GM19099 (cell line): ENCODE data around the gene FXN.

Experiments used
- POLR2A ChIP-seq: IDR thresholded peaks from 3 replicates; pipeline ENCODE4 v1.6.1; 2011; ENCODE audit warnings: low read depth; ENCODE audit not compliant: insufficient read length; ENCODE audit errors: extremely low read depth

The FXN gene

DNA sequence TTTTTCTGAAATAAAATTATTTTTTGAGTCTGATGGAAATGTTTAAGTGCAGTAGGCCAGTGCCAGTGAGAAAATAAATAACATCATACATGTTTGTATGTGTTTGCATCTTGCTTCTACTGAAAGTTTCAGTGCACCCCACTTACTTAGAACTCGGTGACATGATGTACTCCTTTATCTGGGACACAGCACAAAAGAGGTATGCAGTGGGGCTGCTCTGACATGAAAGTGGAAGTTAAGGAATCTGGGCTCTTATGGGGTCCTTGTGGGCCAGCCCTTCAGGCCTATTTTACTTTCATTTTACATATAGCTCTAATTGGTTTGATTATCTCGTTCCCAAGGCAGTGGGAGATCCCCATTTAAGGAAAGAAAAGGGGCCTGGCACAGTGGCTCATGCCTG is 39.2 kb downstream of the FXN start:
- no peak for TF ChIP-seq POLR2A

DNA sequence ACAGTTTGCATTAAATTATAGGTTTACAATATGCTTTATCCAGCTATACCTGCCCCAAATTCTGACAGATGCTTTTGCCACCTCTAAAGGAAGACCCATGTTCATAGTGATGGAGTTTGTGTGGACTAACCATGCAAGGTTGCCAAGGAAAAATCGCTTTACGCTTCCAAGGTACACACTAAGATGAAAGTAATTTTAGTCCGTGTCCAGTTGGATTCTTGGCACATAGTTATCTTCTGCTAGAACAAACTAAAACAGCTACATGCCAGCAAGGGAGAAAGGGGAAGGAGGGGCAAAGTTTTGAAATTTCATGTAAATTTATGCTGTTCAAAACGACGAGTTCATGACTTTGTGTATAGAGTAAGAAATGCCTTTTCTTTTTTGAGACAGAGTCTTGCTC is 41.0 kb downstream of the FXN start:
- TF ChIP-seq POLR2A = no peak

DNA sequence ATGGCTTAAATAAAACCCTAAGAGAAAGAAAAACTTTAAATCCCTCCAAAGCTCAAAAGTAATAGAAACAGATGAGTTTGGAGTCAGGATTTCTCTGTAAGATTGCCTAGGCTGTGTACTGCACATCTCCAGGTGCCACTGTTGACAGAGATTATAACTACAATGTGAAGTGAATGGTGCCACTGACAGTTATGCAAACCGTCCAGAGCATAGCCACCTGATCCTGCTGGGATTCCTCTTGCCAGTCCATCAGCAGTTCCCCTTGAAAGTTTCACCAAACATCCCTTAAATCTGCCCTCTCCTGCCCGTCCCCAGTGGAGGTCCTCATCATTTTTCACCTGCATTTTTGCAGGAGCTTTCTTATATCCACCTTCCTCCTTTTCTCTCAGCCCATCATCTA is 42.5 kb downstream of the FXN start:
- no peak for TF ChIP-seq POLR2A

DNA sequence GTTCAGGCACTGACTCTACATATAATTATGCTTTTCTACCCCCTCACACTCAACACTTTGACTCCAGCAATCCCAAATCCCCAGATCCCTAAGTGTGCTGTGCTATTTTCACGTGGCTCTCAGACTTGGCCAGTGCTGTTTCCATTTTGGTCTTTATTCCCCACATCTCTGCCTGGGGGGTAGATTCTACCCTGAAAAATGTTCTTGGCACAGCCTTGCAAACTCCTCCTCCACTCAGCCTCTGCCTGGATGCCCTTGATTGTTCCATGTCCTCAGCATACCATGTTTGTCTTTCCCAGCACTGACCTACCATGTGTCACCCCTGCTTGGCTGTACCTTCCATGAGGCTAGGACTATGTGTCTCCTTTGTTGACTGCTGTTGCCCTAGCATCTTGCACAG is 43.0 kb downstream of the FXN start:
- no peak for TF ChIP-seq POLR2A

DNA sequence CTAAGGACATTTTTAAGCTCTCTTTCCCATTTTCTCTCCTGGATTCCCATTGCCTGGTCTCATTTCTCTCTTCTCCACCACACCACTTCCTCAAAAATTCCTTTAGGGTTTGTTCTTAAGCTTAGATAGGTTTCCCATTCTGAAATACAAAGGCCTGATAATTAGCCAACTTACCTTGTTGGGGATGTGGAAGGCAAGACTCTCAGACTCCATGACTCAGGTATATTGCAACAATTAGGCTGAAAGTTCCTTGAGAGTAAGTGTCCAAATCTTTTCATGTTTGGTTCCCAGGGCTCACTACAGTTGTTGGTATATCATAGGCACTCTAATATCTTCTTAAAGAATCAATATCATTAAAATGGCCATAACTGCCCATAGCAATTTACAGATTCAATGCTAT is 43.6 kb downstream of the FXN start:
- TF ChIP-seq POLR2A = no peak

DNA sequence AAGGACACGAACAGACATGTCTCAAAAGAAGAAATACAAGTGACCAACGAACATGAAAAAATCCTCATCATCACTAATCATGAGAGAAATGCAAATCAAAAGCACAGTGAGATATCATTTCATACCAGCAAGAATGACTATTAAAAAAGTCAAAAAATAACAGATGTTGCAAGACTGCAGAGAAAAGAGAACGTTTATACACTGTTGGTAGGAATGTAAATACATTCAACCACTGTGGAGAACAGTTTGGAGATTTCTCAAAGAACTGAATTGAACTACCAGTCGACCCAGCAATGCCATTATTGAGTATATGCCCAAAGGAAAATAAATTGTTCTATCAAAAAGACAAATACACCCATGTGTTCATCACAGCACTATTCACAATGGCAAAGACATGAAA is 45.7 kb downstream of the FXN start:
- no peak for TF ChIP-seq POLR2A

DNA sequence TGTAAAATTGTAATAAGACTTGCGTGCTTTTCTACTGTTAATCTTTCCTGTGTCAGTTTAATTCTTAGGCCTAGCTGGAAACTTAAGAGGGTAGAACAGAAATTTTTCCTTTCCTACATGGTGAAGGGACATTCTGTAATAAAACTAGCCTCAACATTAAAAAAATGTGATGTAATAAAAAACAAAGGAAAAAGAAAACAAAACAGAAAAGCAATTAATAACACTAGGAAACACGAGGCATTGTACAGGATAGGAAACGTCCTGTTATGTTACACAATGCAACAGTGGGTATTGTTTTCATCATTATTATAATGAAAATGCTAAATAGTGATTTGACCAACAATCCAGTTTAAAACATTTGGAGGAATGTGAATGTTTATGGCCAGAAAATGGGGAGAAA is 47.8 kb downstream of the FXN start:
- TF ChIP-seq POLR2A = no peak

DNA sequence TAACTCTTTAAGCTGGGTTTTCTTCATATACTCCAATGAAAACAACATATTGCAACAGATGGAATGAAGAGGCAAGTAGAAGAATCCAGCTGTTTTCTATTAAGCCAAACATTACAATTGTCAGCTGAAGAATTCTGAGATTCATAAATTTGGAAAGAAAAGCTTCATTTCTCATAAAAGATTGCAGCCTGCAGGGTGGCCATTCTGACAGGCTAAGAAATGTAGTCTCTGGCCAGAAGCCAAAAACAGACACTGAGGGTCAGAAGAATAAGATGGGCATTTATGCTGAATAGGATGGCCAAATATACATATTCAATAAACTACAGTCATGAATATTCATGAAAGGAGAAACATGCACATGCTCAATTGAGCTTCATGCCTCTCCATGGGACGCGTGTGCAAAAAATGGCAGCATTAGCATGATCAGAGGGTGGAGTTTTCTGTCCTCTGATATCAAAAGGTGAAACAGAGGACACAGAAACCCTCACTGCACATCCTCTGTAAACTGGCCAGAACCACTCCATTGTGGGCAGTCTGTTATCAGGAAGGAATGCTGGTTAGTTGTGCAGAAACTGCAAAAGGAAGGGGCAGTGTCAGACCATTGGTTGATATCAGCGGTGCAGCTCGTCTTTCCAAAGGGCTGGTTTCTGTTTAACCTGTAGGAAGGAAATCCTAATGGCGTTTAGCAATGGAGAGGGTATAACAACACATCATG is 50.2 kb downstream of the FXN start:
- no peak for TF ChIP-seq POLR2A

DNA sequence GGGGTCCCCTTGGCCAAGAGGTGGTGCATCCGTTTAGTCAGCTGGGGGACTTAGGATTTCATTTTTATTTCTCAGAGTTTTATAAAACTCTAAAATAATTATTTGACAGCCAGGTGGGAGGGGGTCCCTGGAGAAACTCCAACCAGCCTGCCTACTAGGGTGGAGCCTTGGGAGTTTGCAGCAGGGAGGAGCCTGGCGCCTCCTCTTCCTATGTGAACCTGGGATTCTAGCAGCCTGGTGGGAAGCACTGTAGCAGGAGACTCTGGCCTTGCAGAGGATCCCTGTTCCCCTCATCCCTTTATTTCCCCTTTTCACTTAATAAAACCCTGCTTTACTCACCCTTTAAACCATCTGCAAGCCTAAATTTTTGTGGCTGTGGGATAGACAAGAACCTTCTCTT is 50.8 kb downstream of the FXN start:
- TF ChIP-seq POLR2A = no peak

DNA sequence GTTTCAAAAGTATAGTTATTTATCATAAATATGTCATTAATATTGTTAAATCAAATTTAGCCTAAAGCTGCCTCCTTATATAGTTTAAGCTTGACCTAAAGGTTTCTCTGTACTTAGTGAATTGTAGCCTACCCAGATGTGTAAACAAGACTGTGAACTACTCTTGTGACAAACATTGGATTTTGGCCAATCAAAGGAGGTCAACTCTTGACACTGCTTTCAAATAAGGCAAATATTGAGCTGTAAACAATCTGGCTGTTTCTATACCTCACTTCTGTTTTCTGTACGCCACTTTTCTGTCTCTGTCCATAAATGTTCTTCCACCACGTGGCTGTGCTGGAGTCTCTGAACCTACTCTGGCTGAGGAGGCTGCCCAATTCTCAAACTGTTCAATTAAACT is 51.2 kb downstream of the FXN start:
- TF ChIP-seq POLR2A = no peak

DNA sequence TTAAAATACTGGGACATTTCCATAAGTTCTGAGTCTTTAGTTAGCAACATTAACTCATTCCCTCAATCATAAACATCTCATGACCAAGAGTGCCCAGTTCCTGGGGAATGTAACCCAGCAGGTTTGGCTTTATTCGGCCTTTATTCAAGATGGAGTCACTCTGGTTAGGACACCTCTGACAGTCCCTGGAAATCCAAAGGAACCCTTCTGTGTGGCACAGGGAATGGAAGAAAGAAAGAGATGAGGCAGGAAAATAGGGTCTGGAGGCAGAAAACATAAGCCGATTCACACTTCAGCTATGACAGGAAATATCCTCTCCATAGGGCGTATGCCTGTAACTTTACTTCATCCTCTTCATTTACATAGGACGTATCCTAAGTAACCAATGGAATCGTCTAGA is 53.5 kb downstream of the FXN start:
- no peak for TF ChIP-seq POLR2A

DNA sequence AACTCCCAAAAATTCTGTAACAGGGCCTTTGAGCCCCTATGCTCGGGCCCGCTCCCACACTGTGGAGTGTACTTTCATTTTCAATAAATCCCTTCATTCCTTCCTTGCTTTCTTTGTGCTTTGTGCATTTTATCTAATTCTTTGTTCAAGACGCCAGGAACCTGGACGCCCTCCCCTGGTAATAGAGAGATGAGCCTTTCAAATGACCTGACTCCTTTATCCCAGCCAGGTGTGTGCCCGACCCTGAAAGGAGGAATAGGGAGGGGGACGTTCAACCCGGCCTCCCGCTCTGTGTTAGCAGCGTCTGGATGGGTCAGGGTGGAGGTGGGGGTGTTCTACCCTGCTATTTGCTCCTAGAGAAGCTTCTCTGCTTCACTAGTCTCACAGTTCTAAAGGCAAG is 53.9 kb downstream of the FXN start:
- no peak for TF ChIP-seq POLR2A

DNA sequence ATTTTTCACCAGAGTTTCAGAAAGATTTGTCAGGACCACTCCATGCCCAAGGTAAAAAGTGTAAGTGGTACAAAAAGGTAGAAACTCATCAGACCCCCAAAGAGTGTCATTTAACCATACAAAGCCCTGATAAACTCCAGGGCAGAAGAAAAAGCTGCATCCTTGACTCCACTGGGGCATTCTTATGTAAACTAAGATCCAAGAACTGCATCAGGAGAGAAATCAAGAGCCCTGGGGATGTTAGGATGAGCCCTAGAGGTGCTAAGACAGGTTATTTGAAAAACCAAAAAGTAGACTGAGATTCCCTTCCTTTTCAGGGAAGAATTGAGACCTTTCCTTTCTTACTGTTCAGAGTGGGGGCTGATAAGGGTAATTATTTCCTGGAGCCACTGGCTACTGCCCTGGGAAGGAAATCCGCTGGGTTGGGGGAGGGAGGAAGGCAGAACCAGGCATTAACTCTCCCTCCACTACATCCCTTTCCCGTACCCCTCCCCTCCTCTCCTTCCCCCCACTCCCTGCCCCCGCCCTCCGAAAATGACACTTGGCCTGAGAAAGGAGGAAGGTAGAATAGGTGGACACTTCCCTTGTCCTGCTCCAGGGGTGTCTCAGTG is 54.7 kb downstream of the FXN start:
- TF ChIP-seq POLR2A = no peak

DNA sequence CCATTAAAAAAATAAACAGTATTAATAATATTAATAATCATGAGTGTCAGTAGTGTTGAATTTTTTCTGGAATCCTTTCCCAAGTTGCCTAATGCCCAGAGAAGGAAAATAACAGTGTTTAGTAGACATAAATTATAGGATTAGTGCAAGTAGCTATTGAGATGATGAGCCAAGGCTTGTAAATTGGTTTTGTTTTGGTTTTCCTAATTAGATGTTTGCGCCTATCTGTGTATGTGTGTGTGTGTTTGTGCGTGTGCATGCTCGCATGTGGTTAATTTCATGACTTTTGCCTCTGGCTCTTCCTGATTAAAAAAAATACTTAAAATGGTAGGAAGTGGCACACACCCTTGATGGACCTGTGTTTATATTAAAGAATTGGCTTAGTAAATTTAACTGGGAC is 55.4 kb downstream of the FXN start:
- no peak for TF ChIP-seq POLR2A

DNA sequence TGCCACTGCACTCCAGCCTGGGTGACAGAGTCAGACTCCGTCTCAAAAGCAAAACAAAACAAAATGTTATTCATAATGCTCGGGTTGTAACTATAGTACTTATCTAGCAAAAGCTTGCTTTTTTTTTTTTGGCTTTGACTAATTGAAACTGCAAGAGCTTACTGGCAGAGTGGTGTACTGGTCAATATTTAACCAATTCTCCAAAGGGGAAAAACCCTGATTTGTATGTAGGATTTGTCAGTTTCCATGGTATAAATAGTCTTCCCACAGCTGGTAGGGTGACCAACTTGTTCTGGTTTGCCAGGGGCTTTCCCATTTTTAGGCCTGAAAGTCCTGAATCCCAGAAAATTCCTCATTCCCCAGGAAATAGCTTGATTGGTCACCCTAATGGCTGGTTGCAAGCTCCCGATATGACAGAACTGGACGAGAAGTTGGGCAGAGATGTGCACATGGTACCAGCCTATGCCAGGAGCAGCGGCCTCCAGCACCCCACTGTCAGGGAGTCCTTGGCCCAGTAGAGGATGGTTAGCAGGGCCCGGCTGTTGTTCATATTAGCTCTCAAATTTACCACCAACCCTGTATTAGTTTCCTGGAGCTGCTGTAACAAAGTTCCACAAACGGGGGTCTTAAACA is 58.0 kb downstream of the FXN start:
- no peak for TF ChIP-seq POLR2A

DNA sequence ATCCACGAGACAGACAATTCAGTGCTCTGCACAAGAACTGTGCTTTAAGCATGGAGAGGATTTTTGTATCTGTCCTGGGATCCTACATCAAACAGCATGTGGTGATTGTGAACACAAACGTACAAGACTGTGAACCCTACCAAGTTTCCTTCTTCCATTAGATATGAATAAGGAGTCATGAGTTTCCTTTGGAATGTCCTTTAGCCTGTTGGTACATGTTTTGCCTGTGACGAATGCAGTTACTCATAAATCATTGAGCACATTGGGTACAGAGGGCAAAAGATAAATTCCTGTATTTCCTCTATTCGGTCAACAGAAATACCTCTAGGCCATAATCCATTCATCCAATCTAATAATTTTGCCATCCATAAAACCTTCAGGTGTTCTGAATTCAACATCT is 61.5 kb downstream of the FXN start:
- no peak for TF ChIP-seq POLR2A
